OCI-LY1 (cell line): ENCODE results near the gene HNRNPA2B1.
"Not testable (repeated sequence)": the region's sequence is repeated elsewhere in the genome, so short reads cannot be mapped to it uniquely, and the experiment has no call there.

Source experiments
- EZH2 ChIP-seq: fragments of 200-600 bp; sonication (generic), shearing (Covaris generic); IDR thresholded peaks from 2 replicates; pipeline ENCODE4 v1.8.0; 2017; ENCODE audit warnings: borderline replicate concordance, mixed run types, mild to moderate bottlenecking, antibody characterized with exemption, low read length, moderate library complexity, mixed read lengths
- TF ChIP-seq, protein P1 (sequence below): fragments of 200-600 bp; sonication (generic), shearing (Covaris generic); IDR thresholded peaks from 2 replicates; pipeline ENCODE4 v1.5.1; 2017; ENCODE audit warnings: mild to moderate bottlenecking, antibody characterized with exemption, low read length, moderate library complexity, mixed read lengths

DNA sequence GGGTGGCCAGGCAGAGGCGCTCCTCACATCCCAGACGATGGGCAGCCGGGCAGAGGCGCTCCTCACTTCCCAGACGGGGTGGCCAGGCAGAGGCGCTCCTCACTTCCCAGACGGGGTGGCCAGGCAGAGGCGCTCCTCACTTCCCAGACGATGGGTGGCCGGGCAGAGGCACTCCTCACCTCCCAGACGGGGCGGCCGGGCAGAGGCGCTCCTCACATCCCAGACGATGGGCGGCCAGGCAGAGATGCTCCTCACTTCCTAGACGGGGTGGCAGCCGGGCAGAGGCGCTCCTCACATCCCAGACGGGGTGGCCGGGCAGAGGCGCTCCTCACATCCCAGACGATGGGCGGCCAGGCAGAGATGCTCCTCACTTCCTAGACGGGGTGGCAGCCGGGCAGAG, 23.9 kb downstream of the HNRNPA2B1 start:
- TF ChIP-seq EZH2: not testable (repeated sequence)
- TF ChIP-seq, protein P1, sequence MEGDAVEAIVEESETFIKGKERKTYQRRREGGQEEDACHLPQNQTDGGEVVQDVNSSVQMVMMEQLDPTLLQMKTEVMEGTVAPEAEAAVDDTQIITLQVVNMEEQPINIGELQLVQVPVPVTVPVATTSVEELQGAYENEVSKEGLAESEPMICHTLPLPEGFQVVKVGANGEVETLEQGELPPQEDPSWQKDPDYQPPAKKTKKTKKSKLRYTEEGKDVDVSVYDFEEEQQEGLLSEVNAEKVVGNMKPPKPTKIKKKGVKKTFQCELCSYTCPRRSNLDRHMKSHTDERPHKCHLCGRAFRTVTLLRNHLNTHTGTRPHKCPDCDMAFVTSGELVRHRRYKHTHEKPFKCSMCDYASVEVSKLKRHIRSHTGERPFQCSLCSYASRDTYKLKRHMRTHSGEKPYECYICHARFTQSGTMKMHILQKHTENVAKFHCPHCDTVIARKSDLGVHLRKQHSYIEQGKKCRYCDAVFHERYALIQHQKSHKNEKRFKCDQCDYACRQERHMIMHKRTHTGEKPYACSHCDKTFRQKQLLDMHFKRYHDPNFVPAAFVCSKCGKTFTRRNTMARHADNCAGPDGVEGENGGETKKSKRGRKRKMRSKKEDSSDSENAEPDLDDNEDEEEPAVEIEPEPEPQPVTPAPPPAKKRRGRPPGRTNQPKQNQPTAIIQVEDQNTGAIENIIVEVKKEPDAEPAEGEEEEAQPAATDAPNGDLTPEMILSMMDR: not testable (repeated sequence)
